AG04449 (cell line): ENCODE results near the gene PPP2R5A.

Experiments used
- CTCF ChIA-PET: fragments of 350-600 bp; formaldehyde crosslinking; extraction: SDS; loops from one replicate; lab custom pipeline; 2021; ENCODE audit warnings: antibody characterized with exemption; lab: Yijun Ruan, JAX
- POLR2A ChIA-PET: fragments of 400-600, 350-600 bp; formaldehyde crosslinking; extraction: SDS; loops from one replicate; lab custom pipeline; 2020; ENCODE audit warnings: antibody characterized with exemption, inconsistent platforms; lab: Yijun Ruan, JAX
- DNase-seq: peaks from one replicate; pipeline ENCODE4 v3.0.0-alpha.2; 2010; ENCODE audit warnings: low read depth, low spot score
- H3K4me3 ChIP-seq: 2 replicates; pipeline ENCODE4 v1.5.1; 2011; ENCODE audit warnings: low read depth, mild to moderate bottlenecking, control low read depth, low read length
- CTCF ChIP-seq: IDR thresholded peaks from one replicate; pipeline ENCODE4 v1.5.1; 2011; ENCODE audit warnings: mild to moderate bottlenecking, moderate library complexity, low read length, control low read depth, inconsistent platforms; ENCODE audit not compliant: insufficient read depth; ENCODE audit errors: missing control alignments

The PPP2R5A gene

GRCh38 chr1:212355230-212355969 lies 70.2 kb downstream of the PPP2R5A start:
- ChIA-PET CTCF (interaction anchor here (1.0 to 1.9 kb wide), 7 partner anchors 12 to 320 kb away, joined by 3 to 27 read pairs (median 5); partner anchors contain the start of genes DTL and INTS7), POLR2A (no interaction called here)
- TF ChIP-seq CTCF: no peak
- no peak overlapping the region for H3K4me3 ChIP-seq
- DNase-seq: peak; percentile 24

GRCh38 chr1:212359794-212360479 lies 74.7 kb downstream of the PPP2R5A start:
- CTCF ChIA-PET: interaction anchor here (0.9 to 13.5 kb wide), 4 partner anchors 9 to 289 kb away, joined by 3 to 302 read pairs (median 4); partner anchors contain the start of gene PPP2R5A
- POLR2A ChIA-PET: no interaction called here
- no peak for TF ChIP-seq CTCF

GRCh38 chr1:212364985-212365384 lies 79.8 kb downstream of the PPP2R5A start:
- ChIA-PET POLR2A (no interaction called here), CTCF (interaction anchor here (1.3 to 13.5 kb wide), 8 partner anchors 12 to 330 kb away, joined by 3 to 302 read pairs (median 38); partner anchors contain the start of genes DTL and INTS7)
- H3K4me3 ChIP-seq: no peak overlapping the region
- DNase-seq: no peak
- no peak for TF ChIP-seq CTCF

More at GRCh38 chr1:212359794-212360479, 74.7 kb downstream of the PPP2R5A start:
- no peak overlapping the region for H3K4me3 ChIP-seq
- DNase-seq: no peak

GRCh38 chr1:212366901-212367300 lies 81.7 kb downstream of the PPP2R5A start:
- H3K4me3 ChIP-seq: no peak overlapping the region
- CTCF ChIA-PET: interaction anchor here (0.7 to 13.5 kb wide), 32 partner anchors 8 to 686 kb away, joined by 3 to 302 read pairs (median 6); partner anchors contain the start of genes DTL and INTS7
- no peak for DNase-seq
- no peak for TF ChIP-seq CTCF
- POLR2A ChIA-PET: no interaction called here

- ChIA-PET POLR2A (interaction anchor here (0.5 kb wide), 1 partner anchor 15 kb away, joined by 3 read pairs; no protein-coding TSS in a partner anchor), CTCF (interaction anchor here (0.7 to 13.5 kb wide), 30 partner anchors 9 to 691 kb away, joined by 3 to 302 read pairs (median 6); partner anchors contain the start of genes DTL and INTS7)
- no peak for TF ChIP-seq CTCF
- DNase-seq: no peak
- no peak overlapping the region for H3K4me3 ChIP-seq
Observed at GRCh38 chr1:212367474-212368072, 82.4 kb downstream of the PPP2R5A start.

GRCh38 chr1:212368073-212368484 lies 82.9 kb downstream of the PPP2R5A start:
- CTCF ChIA-PET: interaction anchor here (0.7 to 13.5 kb wide), 27 partner anchors 8 to 691 kb away, joined by 3 to 302 read pairs (median 6); partner anchors contain the start of genes DTL and INTS7
- peak; percentile 81 for TF ChIP-seq CTCF
- DNase-seq: peak; percentile 23
- POLR2A ChIA-PET: no interaction called here
- H3K4me3 ChIP-seq: no peak overlapping the region
